ENCODE measurements around the gene OR4D9.
"Not testable (repeated sequence)": the region's sequence is repeated elsewhere in the genome, so short reads cannot be mapped to it uniquely, and the experiment has no call there.

The OR4D9 gene

DNA sequence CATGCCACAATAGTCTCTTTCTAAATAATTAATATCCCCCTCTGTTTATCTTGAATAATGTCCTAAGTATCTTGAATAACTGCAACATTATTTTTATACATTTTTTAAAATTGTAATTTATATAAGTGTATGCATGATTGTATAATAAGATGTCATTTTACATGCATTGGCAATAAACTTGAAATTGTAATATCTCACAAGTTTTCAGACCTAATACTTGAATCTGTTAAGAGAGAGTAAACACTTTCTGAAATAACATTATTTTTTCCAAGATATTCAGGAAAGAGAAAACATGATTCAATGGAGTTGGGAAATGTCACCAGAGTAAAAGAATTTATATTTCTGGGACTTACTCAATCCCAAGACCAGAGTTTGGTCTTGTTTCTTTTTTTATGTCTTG is 8.1 kb upstream of the OR4D9 start, which contains the start of gene OR4D11:
OR4D11 (plus strand) TSS at position 301 of the 400 bp plus-strand sequence; CDS start at position 301, 0 bp downstream.
- TF ChIP-seq, protein P1, sequence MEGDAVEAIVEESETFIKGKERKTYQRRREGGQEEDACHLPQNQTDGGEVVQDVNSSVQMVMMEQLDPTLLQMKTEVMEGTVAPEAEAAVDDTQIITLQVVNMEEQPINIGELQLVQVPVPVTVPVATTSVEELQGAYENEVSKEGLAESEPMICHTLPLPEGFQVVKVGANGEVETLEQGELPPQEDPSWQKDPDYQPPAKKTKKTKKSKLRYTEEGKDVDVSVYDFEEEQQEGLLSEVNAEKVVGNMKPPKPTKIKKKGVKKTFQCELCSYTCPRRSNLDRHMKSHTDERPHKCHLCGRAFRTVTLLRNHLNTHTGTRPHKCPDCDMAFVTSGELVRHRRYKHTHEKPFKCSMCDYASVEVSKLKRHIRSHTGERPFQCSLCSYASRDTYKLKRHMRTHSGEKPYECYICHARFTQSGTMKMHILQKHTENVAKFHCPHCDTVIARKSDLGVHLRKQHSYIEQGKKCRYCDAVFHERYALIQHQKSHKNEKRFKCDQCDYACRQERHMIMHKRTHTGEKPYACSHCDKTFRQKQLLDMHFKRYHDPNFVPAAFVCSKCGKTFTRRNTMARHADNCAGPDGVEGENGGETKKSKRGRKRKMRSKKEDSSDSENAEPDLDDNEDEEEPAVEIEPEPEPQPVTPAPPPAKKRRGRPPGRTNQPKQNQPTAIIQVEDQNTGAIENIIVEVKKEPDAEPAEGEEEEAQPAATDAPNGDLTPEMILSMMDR (IDR thresholded peaks at IDR 0.05; ENCODE audit: insufficient read depth, low read depth, low read length, missing control alignments): no peak
- no peak for DNase-seq (ENCODE audit: low read depth)
- no peak within 1 kb of the TSS for H3K4me3 ChIP-seq (ENCODE audit: low read depth, low read length)

DNA sequence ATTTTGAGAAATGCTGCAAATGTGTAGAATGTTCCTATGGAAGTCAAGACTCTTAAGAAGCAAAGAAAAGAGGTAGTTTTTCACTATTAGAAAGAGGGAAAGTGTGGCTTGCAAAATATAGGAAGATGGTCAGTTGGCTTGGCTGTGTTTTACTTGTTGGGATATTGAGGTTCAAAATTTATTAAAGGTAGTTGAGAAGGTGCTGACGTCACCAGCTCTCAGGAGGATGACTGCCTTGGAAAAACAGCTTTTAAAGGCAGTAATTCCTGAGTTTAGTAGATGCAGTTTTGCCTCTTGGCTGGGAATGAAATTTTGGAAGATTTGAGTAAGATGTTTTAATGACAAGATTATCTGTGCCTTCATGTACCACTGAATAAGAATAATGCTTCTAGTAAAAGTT is 336 bp downstream of the OR4D9 start:
- DNase-seq (ENCODE audit: low read depth): no peak
- TF ChIP-seq, protein P1 (IDR thresholded peaks at IDR 0.05; ENCODE audit: insufficient read depth, low read depth, low read length, missing control alignments): no peak
- no peak overlapping the region for H3K4me3 ChIP-seq (ENCODE audit: low read depth, low read length)

DNA sequence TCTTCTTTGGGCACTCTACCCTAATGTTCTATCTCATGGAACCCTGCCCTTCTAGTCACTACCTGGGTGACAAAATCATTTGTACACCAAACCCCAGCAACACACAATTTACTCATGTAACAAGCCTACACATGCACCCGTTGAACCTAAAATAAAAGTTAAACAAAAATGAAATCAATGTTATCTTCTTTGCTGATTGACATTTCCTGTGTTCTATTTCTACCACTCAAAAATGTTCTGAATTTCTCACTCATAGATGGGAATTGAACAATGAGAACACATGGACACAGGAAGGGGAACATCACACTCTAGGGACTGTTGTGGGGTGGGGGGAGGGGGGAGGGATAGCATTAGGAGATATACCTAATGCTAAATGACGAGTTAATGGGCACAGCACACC is 8.8 kb downstream of the OR4D9 start:
- not testable (repeated sequence) for H3K4me3 ChIP-seq (ENCODE audit: low read depth, low read length); DNase-seq (ENCODE audit: low read depth)

DNA sequence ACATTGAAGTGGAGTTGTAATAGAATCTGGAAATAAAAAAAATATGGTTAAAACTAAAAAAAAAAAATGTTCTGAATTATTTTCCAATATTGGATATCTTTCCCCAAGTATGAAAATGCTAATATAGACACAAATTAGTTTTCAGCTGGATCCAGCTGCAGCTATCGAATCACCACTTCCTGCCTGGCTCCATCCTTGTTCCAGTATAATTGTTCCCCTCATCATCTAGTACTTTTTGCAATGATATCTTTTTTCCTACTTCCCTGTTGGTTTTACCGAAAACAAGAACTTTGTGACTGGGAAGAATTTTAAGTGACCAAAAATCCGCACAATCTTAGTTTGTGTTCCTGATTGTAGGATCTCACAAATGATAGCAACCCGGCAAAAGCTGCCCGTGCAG is 9.4 kb downstream of the OR4D9 start:
- TF ChIP-seq, protein P1 (IDR thresholded peaks at IDR 0.05; ENCODE audit: insufficient read depth, low read depth, low read length, missing control alignments): no peak
- no peak for DNase-seq (ENCODE audit: low read depth)
- no peak overlapping the region for H3K4me3 ChIP-seq (ENCODE audit: low read depth, low read length)

DNA sequence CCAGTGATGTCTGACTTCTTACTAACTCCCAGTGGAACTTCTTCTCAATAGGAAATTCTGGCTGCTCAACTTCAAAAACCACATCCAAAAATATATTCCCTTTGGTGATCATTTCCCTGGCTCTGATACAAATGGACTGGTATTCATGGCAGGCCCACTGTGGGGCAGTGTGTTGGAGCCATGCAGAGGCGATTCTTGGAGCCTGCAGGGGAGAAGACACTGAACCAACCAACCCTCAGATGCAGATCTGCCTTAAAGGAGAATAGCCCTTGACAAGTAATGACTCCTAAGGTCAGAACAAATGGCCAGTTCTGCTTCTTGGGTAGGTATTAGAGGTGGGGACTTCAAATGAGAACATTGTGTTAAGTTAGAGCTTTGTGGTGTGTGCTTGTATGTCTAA is 12.2 kb downstream of the OR4D9 start:
- no peak for DNase-seq (ENCODE audit: low read depth)
- no peak overlapping the region for H3K4me3 ChIP-seq (ENCODE audit: low read depth, low read length)
- TF ChIP-seq, protein P1 (IDR thresholded peaks at IDR 0.05; ENCODE audit: insufficient read depth, low read depth, low read length, missing control alignments): no peak

DNA sequence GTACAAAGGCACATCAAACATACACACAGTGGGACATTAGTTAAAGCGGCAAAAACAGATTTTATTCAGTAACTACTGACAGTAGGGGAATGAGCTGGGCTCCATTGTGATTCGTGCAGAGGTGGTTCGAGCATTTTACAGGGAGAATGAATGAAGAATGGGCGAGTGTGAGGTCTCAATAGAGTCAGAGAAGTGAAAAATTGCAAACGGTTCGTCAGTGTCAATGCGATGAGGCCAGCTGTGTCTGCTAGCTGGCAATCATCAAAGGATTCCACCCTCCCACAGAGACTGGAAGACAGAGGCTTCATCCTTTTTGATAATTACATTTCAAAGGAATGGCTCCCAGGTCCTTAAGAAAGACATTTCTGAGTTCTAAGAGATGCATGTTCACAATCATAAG is 17.4 kb downstream of the OR4D9 start:
- no peak overlapping the region for H3K4me3 ChIP-seq (ENCODE audit: low read depth, low read length)
- no peak for DNase-seq (ENCODE audit: low read depth)
- TF ChIP-seq, protein P1 (IDR thresholded peaks at IDR 0.05; ENCODE audit: insufficient read depth, low read depth, low read length, missing control alignments): no peak

DNA sequence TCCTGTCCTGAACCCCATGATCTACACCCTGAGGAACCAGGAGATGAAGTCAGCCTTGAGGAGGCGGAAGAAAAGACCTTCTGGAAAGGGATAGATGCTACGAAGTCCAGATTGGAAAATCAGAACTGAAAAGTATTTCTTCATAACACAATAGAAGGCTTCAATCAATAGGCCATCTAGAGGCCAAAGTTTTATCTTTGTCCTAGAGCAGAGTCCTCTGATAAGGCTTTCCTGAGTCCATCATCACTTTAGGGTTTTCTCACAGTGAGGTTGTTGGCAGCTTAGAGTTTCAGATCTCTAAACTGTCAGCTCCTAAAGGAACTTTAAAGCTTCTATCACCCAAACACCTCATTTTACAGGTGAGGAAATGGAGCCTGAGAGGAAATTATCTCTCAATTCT is 21.3 kb downstream of the OR4D9 start:
- H3K4me3 ChIP-seq (ENCODE audit: low read depth, low read length): no peak overlapping the region
- no peak for DNase-seq (ENCODE audit: low read depth)
- TF ChIP-seq, protein P1 (IDR thresholded peaks at IDR 0.05; ENCODE audit: insufficient read depth, low read depth, low read length, missing control alignments): no peak

All from GM12865 (cell line).